GM23248 (cell line): ENCODE data around the gene SYK. TPM values are rescaled to one million over a fixed set of nuclear protein-coding genes. Genes with fewer than 3 reads are reported as not detected.

Source experiments
- DNase-seq: peaks from one replicate; pipeline ENCODE4 v3.0.0-alpha.2; 2015
- H2AFZ ChIP-seq: fragments of 200-600 bp; sonication (generic); 2 replicates; pipeline ENCODE4 v1.6.1; 2016; ENCODE audit warnings: antibody characterized with exemption
- H3F3A ChIP-seq: fragments of 200-600 bp; sonication (generic); 2 replicates; pipeline ENCODE4 v1.6.1; 2016; ENCODE audit warnings: mild to moderate bottlenecking, antibody characterized with exemption, mixed run types; ENCODE audit not compliant: insufficient read depth
- H3K27ac ChIP-seq: fragments of 200-600 bp; sonication (generic); 2 replicates; pipeline ENCODE4 v1.5.1; 2016; ENCODE audit warnings: mild to moderate bottlenecking
- H3K27me3 ChIP-seq: fragments of 200-600 bp; sonication (generic); replicated peaks from 2 replicates; pipeline ENCODE4 v1.6.1; 2016; ENCODE audit warnings: mild to moderate bottlenecking; ENCODE audit not compliant: insufficient read depth
- H3K36me3 ChIP-seq: fragments of 200-600 bp; sonication (generic); 2 replicates; pipeline ENCODE4 v1.6.1; 2016; ENCODE audit warnings: low read depth, mild to moderate bottlenecking
- H3K4me1 ChIP-seq: fragments of 200-600 bp; sonication (generic); 2 replicates; pipeline ENCODE4 v1.6.1; 2016; ENCODE audit warnings: mild to moderate bottlenecking; ENCODE audit not compliant: insufficient read depth
- H3K4me2 ChIP-seq: fragments of 200-600 bp; sonication (generic); one replicate; pipeline ENCODE4 v1.6.1; 2016; ENCODE audit warnings: mild to moderate bottlenecking; ENCODE audit not compliant: unreplicated experiment
- H3K4me3 ChIP-seq: fragments of 200-600 bp; sonication (generic); 2 replicates; pipeline ENCODE4 v1.5.1; 2016; ENCODE audit warnings: mild to moderate bottlenecking
- H3K79me2 ChIP-seq: fragments of 200-600 bp; sonication (generic); 2 replicates; pipeline ENCODE4 v1.6.1; 2016; ENCODE audit warnings: mild to moderate bottlenecking; ENCODE audit not compliant: insufficient read depth
- H3K9ac ChIP-seq: fragments of 200-600 bp; sonication (generic); 2 replicates; pipeline ENCODE4 v1.6.1; 2016; ENCODE audit warnings: mild to moderate bottlenecking
- H3K9me2 ChIP-seq: fragments of 200-600 bp; sonication (generic); 2 replicates; pipeline ENCODE4 v1.6.1; 2016; ENCODE audit warnings: mixed run types, mild to moderate bottlenecking, moderate library complexity; ENCODE audit not compliant: insufficient read depth
- H3K9me3 ChIP-seq: fragments of 200-600 bp; sonication (generic); one replicate; pipeline ENCODE4 v1.6.1; 2017; ENCODE audit warnings: low read depth
- H4K20me1 ChIP-seq: fragments of 200-600 bp; sonication (generic); 2 replicates; pipeline ENCODE4 v1.6.0; 2016; ENCODE audit not compliant: insufficient read depth
- EZH2 ChIP-seq: fragments of 200-600 bp; sonication (generic); IDR thresholded peaks from 2 replicates; pipeline ENCODE4 v1.6.1; 2018; ENCODE audit warnings: antibody characterized with exemption, mild to moderate bottlenecking; ENCODE audit not compliant: insufficient read depth, poor library complexity, severe bottlenecking
- EZH2phosphoT487 ChIP-seq: fragments of 200-600 bp; sonication (generic); IDR thresholded peaks from 2 replicates; pipeline ENCODE4 v1.6.1; 2018; ENCODE audit warnings: antibody characterized with exemption, moderate library complexity, mild to moderate bottlenecking, low read depth; ENCODE audit not compliant: insufficient read depth
- WGBS, 2 experiments: methylation state at CpG; one replicate each; pipeline ENCODE4 v1.1.6; 2015 to 2017; ENCODE audit warnings: low lambda C conversion rate in 2 of 2, low coverage in 1 of 2; ENCODE audit errors: missing lambda C conversion rate in 2 of 2; 5-methylcytosine and 5-hydroxymethylcytosine counted together
- in situ Hi-C: fragments of 300-500 bp; cut with MboI; formaldehyde crosslinking; loops from 2 replicates; pipeline ENCODE4 v1.15.0; 2020
- polyA plus RNA-seq: library from polyadenylated mRNA; unstranded; fragments of >200 nt; fragmentation: Nextera tagmentation; extraction: Ambion mirVana; gene quantifications from 2 replicates; pipeline ENCODE4 v1.2.1, GENCODE V29; 2016
- total RNA-seq: library from RNA; depleted of rRNA; stranded (reverse); fragments of >200 nt; shearing (Covaris generic); gene quantifications from 2 replicates; pipeline ENCODE4 v1.2.3, GENCODE V29; 2014

SYK gene
- total and polyA plus RNA-seq, 2 experiments from 2014 or later: not detected

- 36 to 39% methylated on average over 8 of the region's 8 CpGs for WGBS, 2 experiments
- H4K20me1 ChIP-seq: no peaks in the 10 kb centered on the region
- no peaks in the 10 kb centered on the region for H3K9me3 ChIP-seq
- H3K79me2 ChIP-seq: no peaks in the 10 kb centered on the region
- no peak overlapping the region for H2AFZ ChIP-seq
- in situ Hi-C loops: no loop called here
- no peak overlapping the region for H3K9ac ChIP-seq
- no peaks in the 10 kb centered on the region for H3K36me3 ChIP-seq
- H3K27ac ChIP-seq: no peak overlapping the region
- no peaks in the 10 kb centered on the region for H3K27me3 ChIP-seq
- DNase-seq: no peak
- H3K4me2 ChIP-seq: no peak overlapping the region
- H3K4me3 ChIP-seq: no peak overlapping the region
- no peaks in the 10 kb centered on the region for H3K9me2 ChIP-seq
- TF ChIP-seq EZH2 (no peak), EZH2phosphoT487 (no peak)
- H3F3A ChIP-seq: peaks cover 9% of the 10 kb centered on the region; the same call in 1 of the 2 replicates
- H3K4me1 ChIP-seq: peaks cover 9% of the 10 kb centered on the region; the same call in 1 of the 2 replicates
Observed at GRCh38 chr9:90921104-90921503, 119.5 kb downstream of the SYK start.

GRCh38 chr9:90921969-90922368 is 120.3 kb downstream of the SYK start:
- Histone ChIP-seq H3K4me3 (no peak overlapping the region), H3K27ac (no peak overlapping the region), H3K36me3 (no peaks in the 10 kb centered on the region), H2AFZ (no peak overlapping the region), H3K4me1 (peaks cover 18% of the 10 kb centered on the region), H3K9me3 (no peaks in the 10 kb centered on the region), H3F3A (peaks cover 10% of the 10 kb centered on the region; the same call in 1 of the 2 replicates), H3K4me2 (no peak overlapping the region), H3K27me3 (no peaks in the 10 kb centered on the region), H3K79me2 (no peaks in the 10 kb centered on the region), H3K9ac (no peak overlapping the region), H4K20me1 (no peaks in the 10 kb centered on the region), H3K9me2 (no peaks in the 10 kb centered on the region)
- WGBS, 2 experiments: 82 to 87% methylated on average over 7 of the region's 7 CpGs
- TF ChIP-seq EZH2phosphoT487: no peak
- TF ChIP-seq EZH2: no peak
- no peak for DNase-seq
- in situ Hi-C loops: no loop called here

GRCh38 chr9:90925581-90926257 is 124.1 kb downstream of the SYK start:
- no peak overlapping the region for H2AFZ ChIP-seq
- 25 to 26% methylated on average over 2 of the region's 2 CpGs for WGBS, 2 experiments
- no peaks in the 10 kb centered on the region for H3K79me2 ChIP-seq
- H3K9me3 ChIP-seq: no peaks in the 10 kb centered on the region
- peak; percentile 73 for DNase-seq
- 0 out of 2 replicates have a peak, but pooled peaks cover 4% of the 10 kb centered on the region for H3K27me3 ChIP-seq
- no peaks in the 10 kb centered on the region for H3K9me2 ChIP-seq
- no peak overlapping the region for H3K4me3 ChIP-seq
- H3K9ac ChIP-seq: no peak overlapping the region
- H3K36me3 ChIP-seq: no peaks in the 10 kb centered on the region
- peak overlapping the region; percentile 17 for H3K27ac ChIP-seq
- in situ Hi-C loops: no loop called here
- H3K4me1 ChIP-seq: peaks cover 18% of the 10 kb centered on the region
- no peaks in the 10 kb centered on the region for H4K20me1 ChIP-seq
- TF ChIP-seq EZH2 (no peak), EZH2phosphoT487 (no peak)
- H3F3A ChIP-seq: peaks cover 10% of the 10 kb centered on the region; the same call in 1 of the 2 replicates
- peak overlapping the region; percentile 13 for H3K4me2 ChIP-seq

GRCh38 chr9:90926936-90927335 is 125.3 kb downstream of the SYK start:
- H3K36me3 ChIP-seq: no peaks in the 10 kb centered on the region
- 46 to 48% methylated on average over 3 of the region's 3 CpGs for WGBS, 2 experiments
- H3K79me2 ChIP-seq: no peaks in the 10 kb centered on the region
- H3K4me1 ChIP-seq: peaks cover 18% of the 10 kb centered on the region
- H3K9me2 ChIP-seq: no peaks in the 10 kb centered on the region
- H3K27me3 ChIP-seq: 0 out of 2 replicates have a peak, but pooled peaks cover 4% of the 10 kb centered on the region
- H3F3A ChIP-seq: peaks cover 10% of the 10 kb centered on the region; the same call in 1 of the 2 replicates
- no peaks in the 10 kb centered on the region for H4K20me1 ChIP-seq
- no peak for TF ChIP-seq EZH2phosphoT487
- TF ChIP-seq EZH2: no peak
- in situ Hi-C loops: no loop called here
- H3K4me2 ChIP-seq: no peak overlapping the region
- no peak for DNase-seq
- no peak overlapping the region for H3K9ac ChIP-seq
- H3K9me3 ChIP-seq: no peaks in the 10 kb centered on the region
- no peak overlapping the region for H3K27ac ChIP-seq
- no peak overlapping the region for H3K4me3 ChIP-seq
- no peak overlapping the region for H2AFZ ChIP-seq
